HTR-8/SVneo (cell line): ENCODE measurements around the gene SLC22A14.
"Not testable (repeated sequence)": the region's sequence is repeated elsewhere in the genome, so short reads cannot be mapped to it uniquely, and the experiment has no call there.

ENCODE experiments used
- DNase-seq: peaks from one replicate; pipeline ENCODE4 v3.0.0; 2011; ENCODE audit warnings: low spot score, mixed read lengths; ENCODE audit not compliant: insufficient read length
- FAIRE-seq: peaks from 2 replicates; lab custom pipeline; 2011; peaks lifted over from hg19 to GRCh38; lab: Jason Lieb, UNC

The SLC22A14 gene

GRCh38 chr3:38268522-38268921 is 13.6 kb upstream of the SLC22A14 start:
- DNase-seq (no peak), FAIRE-seq (no peak)

GRCh38 chr3:38270606-38271005 is 11.5 kb upstream of the SLC22A14 start:
- DNase-seq (no peak), FAIRE-seq (no peak)

- FAIRE-seq (no peak), DNase-seq (no peak)
These were observed 10.5 kb upstream of the SLC22A14 start for GRCh38 chr3:38271553-38271952.

- FAIRE-seq (no peak), DNase-seq (no peak)
These were observed 7.0 kb upstream of the SLC22A14 start for GRCh38 chr3:38274864-38275649.

DNA sequence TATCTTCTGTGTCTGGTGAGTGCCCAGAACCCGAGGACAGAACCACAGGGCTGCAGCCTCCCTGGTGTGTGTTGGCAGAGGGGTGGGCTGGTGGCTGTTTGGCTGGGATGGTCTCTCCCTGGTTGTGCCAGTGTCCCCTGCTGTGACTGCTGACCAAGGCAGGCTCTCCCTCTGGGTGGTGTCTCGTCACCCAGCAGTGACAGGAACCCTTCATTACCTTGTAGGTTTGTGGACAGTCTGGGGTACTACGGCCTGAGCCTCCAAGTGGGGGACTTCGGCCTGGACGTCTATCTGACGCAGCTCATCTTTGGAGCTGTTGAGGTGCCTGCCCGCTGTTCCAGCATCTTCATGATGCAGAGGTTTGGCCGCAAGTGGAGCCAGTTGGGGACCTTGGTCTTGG is 6.4 kb upstream of the SLC22A14 start:
- DNase-seq (no peak), FAIRE-seq (no peak)

DNA sequence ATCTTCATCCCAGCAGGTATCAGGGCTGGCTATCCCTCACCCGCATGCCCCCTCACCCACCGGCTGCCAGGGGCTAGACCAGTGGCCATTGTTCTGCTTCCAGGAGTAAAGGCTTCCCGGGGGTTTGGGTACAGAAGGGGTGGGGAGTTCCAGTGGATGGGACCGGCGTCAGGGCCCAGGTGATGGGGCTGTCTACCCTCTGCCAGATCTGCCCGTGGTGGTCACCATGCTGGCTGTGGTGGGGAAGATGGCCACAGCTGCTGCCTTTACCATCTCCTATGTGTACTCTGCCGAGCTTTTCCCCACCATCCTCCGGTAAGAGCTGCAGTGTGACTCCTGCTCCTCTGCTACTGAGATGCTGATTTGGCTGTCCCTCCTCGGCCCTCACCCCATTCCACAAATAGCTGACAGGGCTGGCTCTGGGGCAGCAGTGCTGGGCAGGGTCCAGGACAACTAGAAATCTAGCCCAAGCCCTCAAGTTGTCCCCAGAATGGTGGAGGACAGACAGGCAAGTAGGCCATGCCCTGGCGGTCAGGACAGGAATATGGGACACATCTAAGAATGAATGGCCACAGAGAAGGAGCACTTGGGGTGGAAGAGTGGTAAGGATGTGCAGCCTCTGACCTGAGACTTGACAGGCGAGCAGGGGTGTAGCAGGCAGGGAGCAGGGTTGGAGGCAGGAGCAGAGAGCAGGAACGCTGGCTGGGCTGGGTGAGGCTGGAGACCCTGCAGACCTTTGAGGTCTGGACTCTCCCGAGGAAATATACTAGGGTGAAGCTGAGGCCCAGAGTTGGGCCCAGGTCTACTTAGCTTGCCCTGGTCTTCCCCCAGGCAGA is 5.8 kb upstream of the SLC22A14 start:
- DNase-seq (no peak), FAIRE-seq (no peak)

- DNase-seq, result no peak
- no peak for FAIRE-seq
These were observed 5.0 kb upstream of the SLC22A14 start for GRCh38 chr3:38276917-38277630.

GRCh38 chr3:38278841-38279240 is 3.3 kb upstream of the SLC22A14 start:
- FAIRE-seq (no peak), DNase-seq (no peak)

- no peak for DNase-seq
- no peak for FAIRE-seq
These were observed 2.0 kb downstream of the SLC22A14 start for GRCh38 chr3:38283810-38284755.

- FAIRE-seq (no peak), DNase-seq (no peak)
These were observed 2.7 kb downstream of the SLC22A14 start for GRCh38 chr3:38284756-38285150.

DNA sequence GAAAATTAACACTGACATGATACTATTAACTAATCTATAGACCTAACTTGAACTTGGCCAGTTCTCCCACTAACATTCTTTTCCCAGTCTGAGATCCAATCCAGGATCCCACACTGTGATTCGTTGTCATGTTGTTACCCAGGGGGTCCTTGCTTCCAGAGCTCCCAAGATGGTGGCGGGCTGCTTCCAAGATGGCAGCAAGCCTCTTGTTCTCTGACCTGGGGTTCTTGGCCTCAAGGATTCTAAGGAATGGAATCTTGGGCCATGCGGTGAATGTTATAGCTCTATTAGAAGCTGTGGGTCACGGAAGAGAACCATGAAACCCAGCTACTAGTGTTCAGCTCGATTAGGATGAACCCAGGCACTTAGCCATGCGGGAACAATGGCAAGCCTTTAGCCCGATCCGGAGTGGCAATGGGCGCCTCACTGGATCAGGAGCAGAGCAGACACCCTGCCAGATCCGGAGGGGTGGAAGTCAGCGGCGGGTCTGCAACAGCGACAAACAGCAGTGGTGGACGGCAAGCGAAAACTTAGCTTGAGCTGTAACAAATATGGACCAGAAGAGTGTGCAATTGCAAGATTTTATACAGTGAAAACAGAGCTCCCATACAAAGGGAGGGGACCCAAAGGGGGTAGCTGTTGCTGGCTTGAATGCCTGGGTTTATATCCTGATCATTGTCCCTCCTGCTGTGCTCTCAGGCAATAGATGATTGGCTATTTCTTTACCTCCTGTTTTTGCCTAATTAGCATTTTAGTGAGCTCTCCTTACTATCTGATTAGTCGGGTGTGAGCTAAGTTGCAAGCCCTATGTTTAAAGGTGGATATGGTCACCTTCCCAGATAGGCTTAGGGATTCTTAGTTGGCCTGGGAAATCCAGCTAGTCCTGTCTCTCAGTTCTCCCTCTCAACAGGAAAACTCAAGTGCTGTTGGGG is 7.5 kb downstream of the SLC22A14 start:
- not testable (repeated sequence) for FAIRE-seq

GRCh38 chr3:38297053-38297452 is 15.0 kb downstream of the SLC22A14 start:
- not testable (repeated sequence) for DNase-seq, FAIRE-seq

More for the DNA sequence above, 7.5 kb downstream of the SLC22A14 start:
- DNase-seq, result not testable (repeated sequence)

DNA sequence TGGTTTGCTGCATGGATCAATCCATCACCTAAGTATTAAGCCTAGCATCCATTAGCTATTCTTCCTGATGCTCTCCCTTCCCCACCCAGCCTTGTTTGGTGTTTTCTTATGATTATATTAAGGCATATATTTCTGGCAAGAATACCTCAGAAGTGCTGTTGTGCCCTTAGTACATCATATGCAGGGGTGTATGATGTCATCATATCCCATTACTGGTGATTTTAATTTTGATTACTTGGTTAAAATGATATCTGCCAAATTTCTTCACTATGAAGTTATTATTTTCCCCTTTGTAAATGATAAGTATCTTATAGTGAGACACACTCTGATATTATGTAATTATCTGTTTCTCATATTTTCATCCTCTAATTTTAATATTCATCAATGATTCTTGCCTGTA is 15.4 kb downstream of the SLC22A14 start:
- no peak for DNase-seq
- no peak for FAIRE-seq

- no peak for DNase-seq
- FAIRE-seq, result no peak
These were observed 16.0 kb downstream of the SLC22A14 start for GRCh38 chr3:38297947-38298711.

DNA sequence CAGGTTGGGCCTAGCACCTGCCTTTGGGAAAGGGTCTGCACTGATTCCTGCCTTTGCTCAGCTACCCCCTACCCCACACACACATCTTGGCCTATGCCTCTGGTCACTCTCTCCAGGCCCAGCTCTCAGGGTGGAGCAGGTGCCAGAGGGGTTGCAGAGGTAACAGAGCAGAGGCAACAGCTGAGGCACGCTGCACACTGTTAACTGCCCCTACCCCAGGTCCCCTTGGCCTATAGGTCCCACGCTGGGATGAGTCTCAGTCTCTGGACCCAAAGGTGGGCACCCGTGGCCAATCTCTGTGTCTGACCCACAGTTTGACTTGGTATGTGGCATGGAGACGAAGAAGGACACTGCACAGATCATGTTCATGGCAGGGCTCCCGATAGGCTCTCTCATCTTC is 24.8 kb downstream of the SLC22A14 start:
- FAIRE-seq, result no peak
- DNase-seq, result no peak

GRCh38 chr3:38307599-38307998 is 25.5 kb downstream of the SLC22A14 start:
- no peak for FAIRE-seq
- no peak for DNase-seq

GRCh38 chr3:38308456-38308855 is 26.4 kb downstream of the SLC22A14 start:
- no peak for FAIRE-seq
- DNase-seq, result no peak

DNA sequence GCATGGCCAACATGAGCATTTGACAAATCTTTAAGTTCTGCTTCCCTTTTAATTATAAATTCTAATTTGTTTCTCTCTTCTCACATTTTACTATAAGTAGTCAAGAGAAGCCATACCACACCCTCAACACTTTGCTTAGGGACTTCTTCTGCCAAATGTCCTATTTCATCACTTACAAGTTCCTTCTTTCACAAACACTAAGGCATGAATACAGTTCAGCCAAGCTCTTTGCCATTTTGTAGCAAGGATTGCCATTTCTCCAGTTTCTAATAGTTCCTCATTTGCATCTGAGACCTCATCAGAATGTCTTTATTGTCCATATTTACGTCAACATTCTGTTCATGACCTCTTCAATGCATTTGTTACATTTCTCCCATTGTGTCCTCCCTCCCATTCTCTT is 29.4 kb downstream of the SLC22A14 start:
- no peak for FAIRE-seq

More for the DNA sequence above, 29.4 kb downstream of the SLC22A14 start:
- no peak for DNase-seq
